HG03039 (cell line): Measurements from ENCODE around the gene BHLHE40.

Source experiments
- ATAC-seq: cut with Tn5 transposase; IDR thresholded peaks from one replicate; pipeline ENCODE4 v1.9.1; 2021; ENCODE audit warnings: mild to moderate bottlenecking, moderate library complexity; ENCODE audit not compliant: unreplicated experiment

Gene BHLHE40

GRCh38 chr3:4979428-4980228, at the start of gene BHLHE40:
Gene BHLHE40 (plus strand): TSS chr3:4979437. CDS start chr3:4979719, 282 bp downstream.
- ATAC-seq = no peak

- no peak for ATAC-seq
These were observed 48.7 kb upstream of the BHLHE40 start for GRCh38 chr3:4930501-4930900.

- no peak for ATAC-seq
These were observed 45.2 kb upstream of the BHLHE40 start for GRCh38 chr3:4934050-4934449.

GRCh38 chr3:4935347-4935746, 43.9 kb upstream of the BHLHE40 start:
- no peak for ATAC-seq

GRCh38 chr3:4936982-4937614, 42.1 kb upstream of the BHLHE40 start:
- ATAC-seq = no peak

GRCh38 chr3:4938281-4938982, 40.8 kb upstream of the BHLHE40 start:
- ATAC-seq = no peak

GRCh38 chr3:4939276-4939675, 40.0 kb upstream of the BHLHE40 start:
- no peak for ATAC-seq

GRCh38 chr3:4940985-4941384, 38.3 kb upstream of the BHLHE40 start:
- no peak for ATAC-seq

GRCh38 chr3:4943549-4943948, 35.7 kb upstream of the BHLHE40 start:
- no peak for ATAC-seq

- ATAC-seq = no peak
These were observed 33.9 kb upstream of the BHLHE40 start for GRCh38 chr3:4945324-4945723.

GRCh38 chr3:4947028-4947427, 32.2 kb upstream of the BHLHE40 start:
- ATAC-seq = no peak

- no peak for ATAC-seq
These were observed 30.8 kb upstream of the BHLHE40 start for GRCh38 chr3:4948395-4948794.

- no peak for ATAC-seq
These were observed 30.2 kb upstream of the BHLHE40 start for GRCh38 chr3:4949004-4949403.

GRCh38 chr3:4949659-4950058, 29.6 kb upstream of the BHLHE40 start:
- no peak for ATAC-seq

- ATAC-seq = no peak
These were observed 28.9 kb upstream of the BHLHE40 start for GRCh38 chr3:4950351-4950784.

GRCh38 chr3:4950948-4951347, 28.3 kb upstream of the BHLHE40 start:
- no peak for ATAC-seq

GRCh38 chr3:4953119-4953518, 26.1 kb upstream of the BHLHE40 start:
- ATAC-seq = no peak

- no peak for ATAC-seq
These were observed 24.8 kb upstream of the BHLHE40 start for GRCh38 chr3:4954256-4955000.

- ATAC-seq = no peak
These were observed 23.1 kb upstream of the BHLHE40 start for GRCh38 chr3:4956099-4956498.

- no peak for ATAC-seq
These were observed 22.5 kb upstream of the BHLHE40 start for GRCh38 chr3:4956738-4957137.

- ATAC-seq = no peak
These were observed 21.3 kb upstream of the BHLHE40 start for GRCh38 chr3:4957978-4958377.
